Right atrium auricular region (tissue), 2 donors: ENCODE data around the gene TSC22D3. TPM values are rescaled to one million over a fixed set of nuclear protein-coding genes. Genes with fewer than 3 reads are reported as not detected.
"Not testable (repeated sequence)": the region's sequence is repeated elsewhere in the genome, so short reads cannot be mapped to it uniquely, and the experiment has no call there.

Experiments
- DNase-seq: peaks from one replicate; pipeline ENCODE4 v3.0.0-alpha.2; 2019; ENCODE audit warnings: low spot score
- H3K27ac ChIP-seq, 2 donors: fragments of 200-600 bp; sonication (generic); 1 replicate in 1 of 2; 2 replicates in 1 of 2; pipeline ENCODE4 v1.5.1; 2016 to 2019
- H3K27me3 ChIP-seq, 2 donors: fragments of 200-600 bp; sonication (generic); one replicate each; pipeline versions ENCODE4 v1.5.1 to v1.6.0; 2017 to 2019
- H3K36me3 ChIP-seq: fragments of 200-600 bp; sonication (generic); one replicate; pipeline ENCODE4 v1.5.1; 2016
- H3K4me1 ChIP-seq, 2 donors: fragments of 200-600 bp; sonication (generic); one replicate each; pipeline versions ENCODE4 v1.5.1 to v1.6.0; 2017 to 2019
- H3K4me3 ChIP-seq, 2 donors: fragments of 200-600 bp; sonication (generic); 1 replicate in 1 of 2; 2 replicates in 1 of 2; pipeline ENCODE4 v1.5.1; 2017 to 2019; ENCODE audit warnings: mild to moderate bottlenecking in 1 of 2, moderate library complexity in 1 of 2
- H3K9me3 ChIP-seq, 2 donors: fragments of 200-600 bp; sonication (generic); one replicate each; pipeline ENCODE4 v1.5.1; 2019
- total RNA-seq, 2 donors: library from RNA; depleted of rRNA; stranded (reverse); fragments of >200 nt; gene quantifications; one replicate each; pipeline ENCODE4 v1.1.0, GENCODE V29; 2016
- TF ChIP-seq, protein P1 (sequence below), 2 donors: fragments of 200-600 bp; sonication (generic); IDR thresholded peaks; one replicate each; pipeline ENCODE4 v1.5.1; 2019; ENCODE audit warnings: antibody characterized with exemption in 2 of 2

The TSC22D3 gene
- total RNA-seq, 2 donors from 2014 or later = 184 to 193 TPM

DNA sequence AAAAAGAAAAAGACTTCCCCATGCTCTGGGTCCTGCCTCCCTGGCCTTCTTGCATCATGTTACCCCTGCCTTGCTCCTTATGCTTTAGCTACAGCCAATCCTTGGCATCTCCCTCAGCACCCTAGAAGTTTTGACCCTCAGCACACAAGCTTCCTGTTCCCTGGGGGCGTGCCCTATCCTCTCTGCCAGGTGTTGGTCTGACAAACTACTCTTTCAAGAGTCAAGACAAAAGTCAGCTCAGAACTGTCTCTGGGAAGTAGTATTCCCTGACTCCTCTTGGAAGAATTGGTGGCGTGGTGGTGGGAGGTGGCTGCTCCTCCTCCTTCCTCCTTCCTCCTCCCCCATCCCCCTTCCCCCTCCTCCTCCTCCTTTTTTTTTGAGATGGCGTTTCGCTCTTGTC, 106.3 kb downstream of the TSC22D3 start:
- Histone ChIP-seq H3K4me3 (no peak overlapping the region), H3K27me3 (no peaks in the 10 kb centered on the region)
- TF ChIP-seq, protein P1, sequence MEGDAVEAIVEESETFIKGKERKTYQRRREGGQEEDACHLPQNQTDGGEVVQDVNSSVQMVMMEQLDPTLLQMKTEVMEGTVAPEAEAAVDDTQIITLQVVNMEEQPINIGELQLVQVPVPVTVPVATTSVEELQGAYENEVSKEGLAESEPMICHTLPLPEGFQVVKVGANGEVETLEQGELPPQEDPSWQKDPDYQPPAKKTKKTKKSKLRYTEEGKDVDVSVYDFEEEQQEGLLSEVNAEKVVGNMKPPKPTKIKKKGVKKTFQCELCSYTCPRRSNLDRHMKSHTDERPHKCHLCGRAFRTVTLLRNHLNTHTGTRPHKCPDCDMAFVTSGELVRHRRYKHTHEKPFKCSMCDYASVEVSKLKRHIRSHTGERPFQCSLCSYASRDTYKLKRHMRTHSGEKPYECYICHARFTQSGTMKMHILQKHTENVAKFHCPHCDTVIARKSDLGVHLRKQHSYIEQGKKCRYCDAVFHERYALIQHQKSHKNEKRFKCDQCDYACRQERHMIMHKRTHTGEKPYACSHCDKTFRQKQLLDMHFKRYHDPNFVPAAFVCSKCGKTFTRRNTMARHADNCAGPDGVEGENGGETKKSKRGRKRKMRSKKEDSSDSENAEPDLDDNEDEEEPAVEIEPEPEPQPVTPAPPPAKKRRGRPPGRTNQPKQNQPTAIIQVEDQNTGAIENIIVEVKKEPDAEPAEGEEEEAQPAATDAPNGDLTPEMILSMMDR (IDR thresholded peaks at IDR 0.05) = no peak

DNA sequence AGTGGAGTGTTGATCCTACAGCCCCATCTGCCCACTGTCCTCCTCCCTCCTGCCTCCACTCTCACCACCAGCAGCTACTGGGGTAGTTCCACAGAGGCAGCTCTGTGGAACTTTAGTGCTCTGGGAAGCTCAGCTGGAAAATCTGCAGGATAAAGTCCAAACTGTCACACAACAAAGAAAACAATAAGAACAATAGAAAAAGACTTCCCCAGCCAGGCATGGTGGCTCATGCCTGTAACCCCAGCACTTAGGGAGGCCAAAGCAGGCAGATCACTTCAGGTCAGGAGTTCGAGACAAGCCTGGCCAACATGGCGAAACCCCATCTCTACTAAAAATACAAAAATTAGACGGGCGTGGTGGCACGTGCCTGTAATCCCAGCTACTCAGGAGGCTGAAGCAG, 106.9 kb downstream of the TSC22D3 start:
- not testable (repeated sequence) for H3K27me3 ChIP-seq, H3K9me3 ChIP-seq, H3K4me3 ChIP-seq, H3K36me3 ChIP-seq, H3K27ac ChIP-seq, DNase-seq, H3K4me1 ChIP-seq

More for the DNA sequence above, 106.3 kb downstream of the TSC22D3 start:
- H3K36me3 ChIP-seq = no peaks in the 10 kb centered on the region
- peaks cover 0 to 10% of the 10 kb centered on the region in 2 donors for H3K4me1 ChIP-seq
- no peak overlapping the region for H3K27ac ChIP-seq
- no peaks in the 10 kb centered on the region for H3K9me3 ChIP-seq
- no peak for DNase-seq

DNA sequence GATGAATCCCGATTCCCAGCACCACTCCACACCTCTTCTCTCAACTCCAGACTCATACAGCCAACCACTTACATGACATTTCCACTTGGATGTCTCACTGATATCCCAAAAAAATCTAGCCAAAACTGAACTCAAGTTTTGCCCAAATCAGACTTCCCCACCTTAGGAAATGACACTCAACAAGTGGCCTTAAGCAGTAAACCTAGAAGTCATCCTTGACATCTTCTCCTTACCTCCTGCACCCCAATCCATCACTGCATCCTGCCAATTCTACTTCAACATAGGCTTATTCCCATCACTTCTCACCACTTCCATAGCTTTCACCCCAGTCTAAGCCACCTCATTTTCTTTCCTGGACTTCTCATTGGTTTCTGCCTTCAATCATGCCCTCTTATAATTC, 108.2 kb downstream of the TSC22D3 start:
- no peaks in the 10 kb centered on the region for H3K9me3 ChIP-seq
- no peaks in the 10 kb centered on the region for H3K36me3 ChIP-seq
- TF ChIP-seq, protein P1 (IDR thresholded peaks at IDR 0.05) = no peak
- DNase-seq = no peak
- H3K4me1 ChIP-seq = no peaks in the 10 kb centered on the region
- H3K27ac ChIP-seq = no peak overlapping the region
- no peaks in the 10 kb centered on the region for H3K27me3 ChIP-seq
- no peak overlapping the region for H3K4me3 ChIP-seq

DNA sequence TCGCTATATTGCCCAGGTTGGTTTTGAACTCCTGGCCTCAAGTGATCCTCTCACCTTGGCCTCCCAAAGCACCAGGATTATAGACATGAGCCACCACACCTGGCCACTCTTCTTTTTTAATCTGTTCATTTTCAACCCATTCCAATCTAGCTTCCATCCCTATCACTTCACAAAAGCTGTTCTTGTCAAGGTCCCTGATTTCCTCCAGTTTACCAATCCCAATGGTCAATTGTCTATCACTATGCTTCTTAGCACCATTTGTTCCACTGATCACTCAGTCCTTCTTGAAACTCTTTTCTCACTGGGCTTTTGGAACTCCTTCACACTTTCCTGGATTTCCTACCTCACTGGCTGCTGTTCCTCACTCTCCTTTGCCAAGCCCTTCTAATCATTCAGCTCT, 108.7 kb downstream of the TSC22D3 start:
- Histone ChIP-seq H3K36me3 (no peaks in the 10 kb centered on the region), H3K4me3 (no peak overlapping the region), H3K9me3 (no peaks in the 10 kb centered on the region), H3K27ac (no peak overlapping the region), H3K4me1 (peaks cover 0 to 5% of the 10 kb centered on the region in 2 donors), H3K27me3 (no peaks in the 10 kb centered on the region)
- DNase-seq = no peak
- TF ChIP-seq, protein P1 (IDR thresholded peaks at IDR 0.05) = no peak

Other genes with a start within 250 kb of the TSC22D3 start
- gene PRPS1, start 147.3 kb downstream of the TSC22D3 start, total RNA-seq = 10 to 100 TPM; 19.0 to 23.8 TPM
- not detected for gene NCBP2L, start 1.9 kb upstream of the TSC22D3 start, total RNA-seq
- 10 to 100 TPM in 1 of 2 donors, 1 to 10 TPM in 1; 4.8 to 10.8 TPM for gene MID2, start 50.1 kb upstream of the TSC22D3 start, total RNA-seq
- not detected for gene TEX13B, start 206.6 kb upstream of the TSC22D3 start, total RNA-seq